ENCODE data around the gene ESPN.

ESPN gene

GRCh38 chr1:6423321-6423999 is 1.1 kb upstream of the ESPN start (continued):
- TF ChIP-seq ZNF148 (tag by site-specific recombination; IDR thresholded peaks at IDR 0.05; ENCODE audit: borderline replicate concordance) (no peak), ZNF561 (tag by site-specific recombination; IDR thresholded peaks at IDR 0.05; ENCODE audit: borderline replicate concordance) (no peak), RBAK (tag by site-specific recombination; IDR thresholded peaks at IDR 0.05) (no peak), ZSCAN23 (tag by site-specific recombination; IDR thresholded peaks at IDR 0.05) (no peak), ZNF785 (tag by site-specific recombination; IDR thresholded peaks at IDR 0.05) (no peak), HOXD13 (CRISPR knock-in tag; IDR thresholded peaks at IDR 0.05; ENCODE audit: borderline replicate concordance) (no peak), ZNF658 (tag by site-specific recombination; IDR thresholded peaks at IDR 0.05) (no peak), SP3 (tag by site-specific recombination; IDR thresholded peaks at IDR 0.05) (peak; percentile 52), ZNF707 (tag by site-specific recombination; IDR thresholded peaks at IDR 0.05) (no peak), SP2 (tag by site-specific recombination; IDR thresholded peaks at IDR 0.05) (peak; percentile 82), GLI2 (tag by site-specific recombination; IDR thresholded peaks at IDR 0.05; ENCODE audit: borderline replicate concordance, low read depth) (no peak), ZNF701 (tag by site-specific recombination; IDR thresholded peaks at IDR 0.05) (no peak), ZNF664 (tag by site-specific recombination; IDR thresholded peaks at IDR 0.05) (no peak), ZNF704 (tag by site-specific recombination; IDR thresholded peaks at IDR 0.05) (no peak), ZNF623 (tag by site-specific recombination; IDR thresholded peaks at IDR 0.05) (no peak), INSM2 (tag by site-specific recombination; IDR thresholded peaks at IDR 0.05) (no peak), ZNF248 (tag by site-specific recombination; IDR thresholded peaks at IDR 0.05) (no peak), HOXA7 (CRISPR knock-in tag; IDR thresholded peaks at IDR 0.05; ENCODE audit: borderline replicate concordance) (no peak), ZNF518A (tag by site-specific recombination; conservative IDR thresholded peaks at IDR 0.05; ENCODE audit: low read depth) (no peak), SETDB1 (IDR thresholded peaks at IDR 0.05; ENCODE audit: insufficient read length, low read length) (no peak), REPIN1 (tag by site-specific recombination; IDR thresholded peaks at IDR 0.05; ENCODE audit: low read depth) (no peak), SCRT2 (tag by site-specific recombination; IDR thresholded peaks at IDR 0.05) (peak; percentile 95), ZNF560 (tag by site-specific recombination; IDR thresholded peaks at IDR 0.05; ENCODE audit: borderline replicate concordance) (no peak), ZNF645 (tag by site-specific recombination; IDR thresholded peaks at IDR 0.05) (no peak), ZNF37A (tag by site-specific recombination; IDR thresholded peaks at IDR 0.05) (no peak), ZNF76 (tag by site-specific recombination; IDR thresholded peaks at IDR 0.05; ENCODE audit: borderline replicate concordance, low read depth) (no peak), MYNN (tag by site-specific recombination; IDR thresholded peaks at IDR 0.05; ENCODE audit: borderline replicate concordance) (no peak)
- TF ChIP-seq, protein P1, sequence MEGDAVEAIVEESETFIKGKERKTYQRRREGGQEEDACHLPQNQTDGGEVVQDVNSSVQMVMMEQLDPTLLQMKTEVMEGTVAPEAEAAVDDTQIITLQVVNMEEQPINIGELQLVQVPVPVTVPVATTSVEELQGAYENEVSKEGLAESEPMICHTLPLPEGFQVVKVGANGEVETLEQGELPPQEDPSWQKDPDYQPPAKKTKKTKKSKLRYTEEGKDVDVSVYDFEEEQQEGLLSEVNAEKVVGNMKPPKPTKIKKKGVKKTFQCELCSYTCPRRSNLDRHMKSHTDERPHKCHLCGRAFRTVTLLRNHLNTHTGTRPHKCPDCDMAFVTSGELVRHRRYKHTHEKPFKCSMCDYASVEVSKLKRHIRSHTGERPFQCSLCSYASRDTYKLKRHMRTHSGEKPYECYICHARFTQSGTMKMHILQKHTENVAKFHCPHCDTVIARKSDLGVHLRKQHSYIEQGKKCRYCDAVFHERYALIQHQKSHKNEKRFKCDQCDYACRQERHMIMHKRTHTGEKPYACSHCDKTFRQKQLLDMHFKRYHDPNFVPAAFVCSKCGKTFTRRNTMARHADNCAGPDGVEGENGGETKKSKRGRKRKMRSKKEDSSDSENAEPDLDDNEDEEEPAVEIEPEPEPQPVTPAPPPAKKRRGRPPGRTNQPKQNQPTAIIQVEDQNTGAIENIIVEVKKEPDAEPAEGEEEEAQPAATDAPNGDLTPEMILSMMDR (tag by site-specific recombination; IDR thresholded peaks at IDR 0.05), result peak; percentile 89
